Tibial nerve (tissue), 4 donors: ENCODE results near the gene TBC1D22A. TPM values are rescaled to one million over a fixed set of nuclear protein-coding genes. Genes with fewer than 3 reads are reported as not detected.
A peak's percentile ranks its signal among the peaks of the same experiment; 100 is the strongest.

ENCODE experiments used
- DNase-seq, 2 donors: peaks; one replicate each; pipeline ENCODE4 v3.0.0-alpha.2; 2019; ENCODE audit warnings: low spot score in 2 of 2
- H3K27ac ChIP-seq, 4 donors: fragments of 200-600 bp; sonication (generic) in 3 of 4; one replicate each; pipeline ENCODE4 v1.5.1; 2017 to 2019; ENCODE audit warnings: mild to moderate bottlenecking in 1 of 4
- H3K27me3 ChIP-seq, 2 donors: fragments of 200-600 bp; sonication (generic) in 1 of 2; one replicate each; pipeline versions ENCODE4 v1.5.1 to v1.6.0; 2017 to 2019
- H3K36me3 ChIP-seq, 3 donors: fragments of 200-600 bp; sonication (generic); one replicate each; pipeline ENCODE4 v1.5.1; 2018 to 2019
- H3K4me1 ChIP-seq, 4 donors: fragments of 200-600 bp; sonication (generic) in 3 of 4; one replicate each; pipeline ENCODE4 v1.5.1; 2017 to 2019
- H3K4me3 ChIP-seq, 4 donors: fragments of 200-600 bp; sonication (generic) in 3 of 4; one replicate each; pipeline ENCODE4 v1.5.1; 2017 to 2019; ENCODE audit warnings: mild to moderate bottlenecking in 1 of 4, moderate library complexity in 1 of 4
- H3K9me3 ChIP-seq, 4 donors: fragments of 200-600 bp; sonication (generic) in 3 of 4; one replicate each; pipeline ENCODE4 v1.5.1; 2017 to 2019
- EP300 ChIP-seq, 2 donors: sonication (generic); formaldehyde crosslinking; IDR thresholded peaks; one replicate each; pipeline ENCODE4 v1.6.1; 2017; ENCODE audit warnings: antibody characterized with exemption in 2 of 2, mild to moderate bottlenecking in 1 of 2
- POLR2A ChIP-seq, 2 donors: fragments of 450-650 bp; IDR thresholded peaks; one replicate each; pipeline ENCODE4 v1.6.1; 2017; ENCODE audit warnings: antibody characterized with exemption in 2 of 2, mild to moderate bottlenecking in 2 of 2, moderate library complexity in 2 of 2
- WGBS, 2 donors: methylation state at CpG; one replicate each; pipeline ENCODE4 v1.1.5; 2018; 5-methylcytosine and 5-hydroxymethylcytosine counted together
- total RNA-seq, 4 donors: library from RNA; depleted of rRNA; stranded (reverse); fragments of >200 nt; gene quantifications; one replicate each; pipeline ENCODE4 v1.1.0, GENCODE V29; 2016
- TF ChIP-seq, protein P1 (sequence below), 5 experiments: fragments of 200-600 bp in 3 of 5; fragments of 450-650 bp in 2 of 5; sonication (generic) in 3 of 5; IDR thresholded peaks; one replicate each; pipeline ENCODE4 v1.5.1; 2016 to 2019; ENCODE audit warnings: antibody characterized with exemption in 5 of 5, mild to moderate bottlenecking in 3 of 5, moderate library complexity in 2 of 5

TBC1D22A gene
- total RNA-seq = 10 to 100 TPM; 27.3 to 35.4 (median 29.3) TPM

DNA sequence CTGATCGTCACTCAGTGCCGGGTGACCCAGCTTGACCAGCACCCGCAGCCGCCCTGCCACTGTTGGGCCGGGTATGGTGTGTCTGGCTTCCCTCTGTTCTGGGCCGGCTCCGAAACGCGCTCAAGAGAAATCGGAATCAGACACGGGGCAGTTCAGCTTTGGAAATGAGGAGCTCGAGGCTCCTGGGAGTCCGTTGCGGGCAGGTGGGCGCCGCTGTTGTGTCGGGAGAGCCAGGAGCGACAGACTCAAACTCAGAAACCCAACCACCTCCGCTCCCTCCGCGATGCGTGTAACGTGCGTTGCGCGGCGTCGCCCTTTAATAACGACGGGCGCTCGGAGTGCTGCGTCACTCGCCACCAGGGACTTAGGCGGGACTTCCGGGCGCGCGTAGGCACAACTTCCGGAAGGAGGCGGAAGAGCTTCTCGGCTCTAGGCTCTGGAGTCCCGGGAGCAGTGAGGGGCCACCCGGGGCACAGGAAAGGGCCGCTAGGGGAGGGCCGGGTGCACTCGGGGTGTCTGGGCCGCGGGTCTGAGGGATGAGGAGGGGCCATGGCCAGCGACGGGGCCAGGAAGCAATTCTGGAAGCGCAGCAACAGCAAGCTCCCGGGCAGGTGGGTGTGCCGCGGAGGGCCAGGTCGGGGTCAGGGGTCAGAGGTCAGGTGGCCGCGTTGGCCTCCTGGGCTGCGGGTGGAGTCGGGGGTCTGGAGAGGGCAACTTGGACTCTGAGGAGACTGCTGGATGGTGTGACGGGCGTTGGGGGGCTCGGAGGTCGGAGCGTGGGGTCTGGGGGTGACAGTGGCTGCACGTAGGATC lies at the start of gene TBC1D22A:
TSS of gene TBC1D22A (plus strand) at position 413 of the 813 bp plus-strand sequence. CDS start at position 550, 137 bp downstream.
- H3K27me3 ChIP-seq = no peaks in the 10 kb centered on the region
- peaks cover 0 to 62% (median 28%) of the 10 kb centered on the region in 4 donors for H3K4me1 ChIP-seq
- peak within 1 kb of the TSS; percentile 69 to 95 (median 81) for H3K4me3 ChIP-seq
- 1% methylated on average over 17 to 48 of the region's 66 CpGs for WGBS, 2 donors
- H3K36me3 ChIP-seq = peaks cover 0 to 5% (median 0%) of the 10 kb centered on the region in 3 donors
- peak; percentile 90 to 94 for DNase-seq
- no peaks in the 10 kb centered on the region for H3K9me3 ChIP-seq
- H3K27ac ChIP-seq = peak within 1 kb of the TSS; percentile 93 to 98 (median 94)
- TF ChIP-seq EP300 (IDR thresholded peaks at IDR 0.05) = peak; percentile 75 to 100
- TF ChIP-seq POLR2A (IDR thresholded peaks at IDR 0.05) = peak; percentile 93 to 98
- TF ChIP-seq, protein P1, sequence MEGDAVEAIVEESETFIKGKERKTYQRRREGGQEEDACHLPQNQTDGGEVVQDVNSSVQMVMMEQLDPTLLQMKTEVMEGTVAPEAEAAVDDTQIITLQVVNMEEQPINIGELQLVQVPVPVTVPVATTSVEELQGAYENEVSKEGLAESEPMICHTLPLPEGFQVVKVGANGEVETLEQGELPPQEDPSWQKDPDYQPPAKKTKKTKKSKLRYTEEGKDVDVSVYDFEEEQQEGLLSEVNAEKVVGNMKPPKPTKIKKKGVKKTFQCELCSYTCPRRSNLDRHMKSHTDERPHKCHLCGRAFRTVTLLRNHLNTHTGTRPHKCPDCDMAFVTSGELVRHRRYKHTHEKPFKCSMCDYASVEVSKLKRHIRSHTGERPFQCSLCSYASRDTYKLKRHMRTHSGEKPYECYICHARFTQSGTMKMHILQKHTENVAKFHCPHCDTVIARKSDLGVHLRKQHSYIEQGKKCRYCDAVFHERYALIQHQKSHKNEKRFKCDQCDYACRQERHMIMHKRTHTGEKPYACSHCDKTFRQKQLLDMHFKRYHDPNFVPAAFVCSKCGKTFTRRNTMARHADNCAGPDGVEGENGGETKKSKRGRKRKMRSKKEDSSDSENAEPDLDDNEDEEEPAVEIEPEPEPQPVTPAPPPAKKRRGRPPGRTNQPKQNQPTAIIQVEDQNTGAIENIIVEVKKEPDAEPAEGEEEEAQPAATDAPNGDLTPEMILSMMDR (IDR thresholded peaks at IDR 0.05) = peak in 2 of 5 experiments; percentile 57 to 63

- 32 to 40% methylated on average over 4 of the region's 4 CpGs for WGBS, 2 donors
- no peaks in the 10 kb centered on the region for H3K9me3 ChIP-seq
- H3K27me3 ChIP-seq = no peaks in the 10 kb centered on the region
- peaks cover 5 to 72% (median 7%) of the 10 kb centered on the region in 3 donors for H3K36me3 ChIP-seq
- DNase-seq = no peak
- TF ChIP-seq EP300 (IDR thresholded peaks at IDR 0.05) (no peak), POLR2A (IDR thresholded peaks at IDR 0.05) (no peak)
- TF ChIP-seq, protein P1 (IDR thresholded peaks at IDR 0.05) = no peak
- H3K27ac ChIP-seq = peak overlapping the region in 2 of 4 donors; percentile 43 to 45
- peaks cover 0 to 13% (median 7%) of the 10 kb centered on the region in 4 donors for H3K4me1 ChIP-seq
- no peak overlapping the region for H3K4me3 ChIP-seq
Measured at GRCh38 chr22:46714550-46714949, 47.9 kb upstream of the TBC1D22A start.

DNA sequence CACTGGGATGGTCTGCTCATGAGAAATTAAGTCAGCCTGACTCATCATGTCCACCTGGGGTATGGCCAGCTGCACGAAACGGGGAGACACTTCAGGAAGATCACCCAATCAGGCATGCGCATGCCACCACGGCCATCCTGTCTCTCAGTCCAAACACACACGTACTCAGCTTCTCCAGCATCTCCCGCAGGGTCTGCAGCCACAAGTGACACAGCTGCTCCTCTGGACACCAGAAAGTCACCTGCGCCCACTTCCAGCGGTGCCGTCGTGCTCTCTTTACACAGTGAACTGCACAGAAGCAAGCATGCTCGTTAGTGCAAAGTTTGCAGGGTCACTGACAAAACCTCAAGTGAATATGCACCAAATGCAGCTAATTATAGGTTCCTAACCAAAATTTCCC lies 42.5 kb upstream of the TBC1D22A start:
- H3K9me3 ChIP-seq = no peaks in the 10 kb centered on the region
- TF ChIP-seq EP300 (IDR thresholded peaks at IDR 0.05) (no peak), POLR2A (IDR thresholded peaks at IDR 0.05) (no peak)
- TF ChIP-seq, protein P1 (IDR thresholded peaks at IDR 0.05) = no peak
- 91% methylated on average over 11 of the region's 11 CpGs for WGBS, 2 donors
- H3K4me3 ChIP-seq = no peak overlapping the region
- no peak overlapping the region for H3K27ac ChIP-seq
- H3K4me1 ChIP-seq = peaks cover 0 to 3% (median under 1%) of the 10 kb centered on the region in 4 donors
- no peak for DNase-seq
- H3K27me3 ChIP-seq = no peaks in the 10 kb centered on the region
- H3K36me3 ChIP-seq = peaks cover 3 to 65% (median 7%) of the 10 kb centered on the region in 3 donors

DNA sequence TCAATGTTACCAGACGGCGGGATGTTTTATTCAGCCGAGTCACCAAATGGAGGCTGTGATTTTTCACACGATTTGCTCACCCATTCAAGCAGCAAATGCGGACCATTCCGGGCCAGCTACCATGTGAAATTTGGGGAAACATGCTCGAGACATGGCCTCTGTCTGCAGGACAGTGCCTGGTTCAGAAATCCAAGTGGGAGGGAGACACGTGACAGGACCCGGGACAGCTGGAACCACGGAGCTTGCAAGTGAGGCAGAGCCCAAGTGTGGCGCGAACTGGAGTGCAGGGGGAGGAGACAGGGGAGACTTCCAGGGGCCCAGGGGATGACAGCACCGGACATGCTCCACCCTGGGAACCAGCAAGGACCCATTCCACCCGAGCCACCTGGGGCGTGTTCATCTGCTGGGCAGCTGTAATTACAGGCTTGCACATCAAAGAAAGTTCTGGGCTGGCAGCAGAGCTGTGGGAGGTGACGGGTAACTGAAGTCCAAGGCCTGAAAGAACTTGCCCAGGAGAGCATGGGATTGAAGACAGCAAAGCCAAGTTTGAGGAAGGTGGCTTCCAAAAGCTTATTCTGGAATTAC lies 40.9 kb upstream of the TBC1D22A start:
- Histone ChIP-seq H3K36me3 (peaks cover 3 to 53% (median 13%) of the 10 kb centered on the region in 3 donors), H3K27me3 (no peaks in the 10 kb centered on the region), H3K27ac (no peak overlapping the region), H3K4me1 (peaks cover 0 to 10% (median 0%) of the 10 kb centered on the region in 4 donors), H3K9me3 (no peaks in the 10 kb centered on the region), H3K4me3 (no peak overlapping the region)
- no peak for DNase-seq
- 80 to 83% methylated on average over 16 of the region's 16 CpGs for WGBS, 2 donors
- TF ChIP-seq POLR2A (IDR thresholded peaks at IDR 0.05) (no peak), EP300 (IDR thresholded peaks at IDR 0.05) (no peak)
- TF ChIP-seq, protein P1 (IDR thresholded peaks at IDR 0.05) = no peak

DNA sequence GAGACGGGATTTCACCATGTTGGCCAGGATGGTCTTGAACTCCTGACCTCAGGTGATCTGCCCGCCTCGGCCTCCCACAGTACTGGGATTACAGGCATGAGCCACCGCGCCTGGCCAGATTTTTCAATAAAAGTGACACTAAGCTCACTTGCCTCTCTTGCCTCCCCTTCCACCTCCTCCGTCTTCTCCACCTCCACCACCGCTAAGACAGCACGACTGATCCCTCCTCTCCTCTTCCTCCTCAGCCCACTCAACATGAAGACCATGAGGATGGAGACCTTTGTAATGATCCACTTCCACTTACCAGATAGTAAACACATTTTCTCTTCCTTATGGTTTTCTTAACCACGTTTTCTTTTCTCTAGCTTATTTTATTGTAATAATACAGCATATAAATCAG lies 38.6 kb upstream of the TBC1D22A start:
- peaks cover 0 to 20% (median 0%) of the 10 kb centered on the region in 4 donors for H3K4me1 ChIP-seq

More for the DNA sequence above, 38.6 kb upstream of the TBC1D22A start:
- TF ChIP-seq EP300 (IDR thresholded peaks at IDR 0.05) (no peak), POLR2A (IDR thresholded peaks at IDR 0.05) (no peak)
- TF ChIP-seq, protein P1 (IDR thresholded peaks at IDR 0.05) = no peak
- peaks cover 3 to 34% (median 13%) of the 10 kb centered on the region in 3 donors for H3K36me3 ChIP-seq
- no peaks in the 10 kb centered on the region for H3K9me3 ChIP-seq
- WGBS, 2 donors = 89 to 92% methylated on average over 9 of the region's 9 CpGs
- DNase-seq = no peak
- no peaks in the 10 kb centered on the region for H3K27me3 ChIP-seq
- H3K27ac ChIP-seq = no peak overlapping the region
- no peak overlapping the region for H3K4me3 ChIP-seq
